ENCODE measurements around the gene ANKIB1. TPM values are rescaled to one million over a fixed set of nuclear protein-coding genes. Genes with fewer than 3 reads are reported as not detected.

The ANKIB1 gene
- total RNA-seq, 1 experiment from 2014 or later, result 83.8 TPM

GRCh38 chr7:92417913-92418312, 172.1 kb downstream of the ANKIB1 start:
- intact Hi-C loops (cut with micrococcal nuclease; ENCODE audit: unreplicated experiment) (no loop called here), in situ Hi-C loops (cut with HindIII; ENCODE audit: low pct_unique_long_range_greater_than_20kb, low sequenced_read_pairs) (no loop called here)
- BruUV-seq (replicated peaks), result no TSS peak
- no peak for ATAC-seq
- Histone ChIP-seq H3K4me1 (ENCODE audit: control insufficient read depth, insufficient read depth, low read length) (no peaks in the 10 kb centered on the region), H3K27ac (ENCODE audit: low read length) (no peak overlapping the region), H3K4me3 (ENCODE audit: low read depth in 2 of 2, low read length in 2 of 2) (no peak overlapping the region), H3K9me3 (ENCODE audit: control insufficient read depth, insufficient read depth, low read depth, low read length) (no peaks in the 10 kb centered on the region), H3K36me3 (ENCODE audit: control insufficient read depth, insufficient read depth, low read length) (no peaks in the 10 kb centered on the region), H3K27me3 (ENCODE audit: control insufficient read depth, insufficient read depth, low read length) (peaks cover 2% of the 10 kb centered on the region; the same call in 1 of the 2 replicates)
- ChIA-PET CTCF (interaction anchor here (0.5 to 0.7 kb wide), 2 partner anchors 29 to 122 kb away, joined by 3 to 4 read pairs; partner anchors contain the start of gene GATAD1), POLR2A (no interaction called here)
- no peak for DNase-seq (ENCODE audit: low read depth, low spot score)
- TF ChIP-seq CTCF (IDR thresholded peaks at IDR 0.05), result no peak
- no peak for TF ChIP-seq REST (IDR thresholded peaks at IDR 0.05; ENCODE audit: insufficient read depth in 1 of 2, low read depth in 2 of 2, low read length in 1 of 2)
- TF ChIP-seq SIN3A (IDR thresholded peaks at IDR 0.05; ENCODE audit: borderline replicate concordance, insufficient read depth, low read depth, low read length), result no peak
- TF ChIP-seq POLR2AphosphoS5 (IDR thresholded peaks at IDR 0.05; ENCODE audit: low read depth, low read length), result no peak
- TF ChIP-seq TCF7L2 (IDR thresholded peaks at IDR 0.05; ENCODE audit: low read depth, low read length), result no peak

GRCh38 chr7:92421676-92422435, 176.1 kb downstream of the ANKIB1 start:
- Histone ChIP-seq H3K27me3 (ENCODE audit: control insufficient read depth, insufficient read depth, low read length) (no peaks in the 10 kb centered on the region), H3K9me3 (ENCODE audit: control insufficient read depth, insufficient read depth, low read depth, low read length) (no peaks in the 10 kb centered on the region), H3K36me3 (ENCODE audit: control insufficient read depth, insufficient read depth, low read length) (no peaks in the 10 kb centered on the region), H3K27ac (ENCODE audit: low read length) (no peak overlapping the region), H3K4me3 (ENCODE audit: low read depth in 2 of 2, low read length in 2 of 2) (no peak overlapping the region), H3K4me1 (ENCODE audit: control insufficient read depth, insufficient read depth, low read length) (peaks cover 6% of the 10 kb centered on the region; the same call in 1 of the 2 replicates)
- no peak for DNase-seq (ENCODE audit: low read depth, low spot score)
- no peak for TF ChIP-seq TCF7L2 (IDR thresholded peaks at IDR 0.05; ENCODE audit: low read depth, low read length)
- TF ChIP-seq REST (IDR thresholded peaks at IDR 0.05; ENCODE audit: insufficient read depth in 1 of 2, low read depth in 2 of 2, low read length in 1 of 2), result no peak
- no peak for TF ChIP-seq POLR2AphosphoS5 (IDR thresholded peaks at IDR 0.05; ENCODE audit: low read depth, low read length)
- no peak for TF ChIP-seq SIN3A (IDR thresholded peaks at IDR 0.05; ENCODE audit: borderline replicate concordance, insufficient read depth, low read depth, low read length)
- no peak for TF ChIP-seq CTCF (IDR thresholded peaks at IDR 0.05)
- no TSS peak for BruUV-seq (replicated peaks)
- in situ Hi-C loops (cut with HindIII; ENCODE audit: low pct_unique_long_range_greater_than_20kb, low sequenced_read_pairs) (no loop called here), intact Hi-C loops (cut with micrococcal nuclease; ENCODE audit: unreplicated experiment) (no loop called here)
- no peak for ATAC-seq
- CTCF ChIA-PET, result no interaction called here
- POLR2A ChIA-PET, result no interaction called here
